SU-DHL-6 (cell line): ENCODE results near the gene MME.

Source experiments
- H2AFZ ChIP-seq: fragments of 200-600 bp; sonication (generic); 2 replicates; pipeline ENCODE4 v1.6.1; 2014; ENCODE audit warnings: low read depth, mild to moderate bottlenecking, moderate library complexity, mixed read lengths, antibody characterized with exemption, low read length; ENCODE audit not compliant: severe bottlenecking
- H3F3A ChIP-seq: fragments of 200-600 bp; shearing (Covaris generic); 2 replicates; pipeline ENCODE4 v1.6.0; 2016; ENCODE audit warnings: antibody characterized with exemption, mild to moderate bottlenecking; ENCODE audit not compliant: insufficient read depth
- H3K27ac ChIP-seq: fragments of 200-600 bp; sonication (generic); 2 replicates; pipeline ENCODE4 v1.5.1; 2016; ENCODE audit warnings: low read depth, mild to moderate bottlenecking, low read length, moderate library complexity, mixed read lengths
- H3K27me3 ChIP-seq: fragments of 200-600 bp; sonication (generic), shearing (Covaris generic); 2 replicates; pipeline ENCODE4 v1.6.0; 2014; ENCODE audit warnings: mild to moderate bottlenecking, low read length
- H3K36me3 ChIP-seq: fragments of 200-600 bp; sonication (generic); 2 replicates; pipeline ENCODE4 v1.6.1; 2014; ENCODE audit warnings: mild to moderate bottlenecking, low read length, mixed read lengths
- H3K4me2 ChIP-seq: fragments of 300-600, 200-600 bp; shearing (Covaris generic), sonication (generic); 2 replicates; pipeline ENCODE4 v1.6.0; 2014; ENCODE audit warnings: low read length, low read depth, mild to moderate bottlenecking; ENCODE audit not compliant: poor library complexity, severe bottlenecking
- H3K4me3 ChIP-seq: fragments of 200-600 bp; sonication (generic); 2 replicates; pipeline ENCODE4 v1.5.1; 2014; ENCODE audit warnings: antibody characterized with exemption, low read length, mild to moderate bottlenecking, mixed read lengths; ENCODE audit not compliant: insufficient read depth, poor library complexity, severe bottlenecking
- H3K79me2 ChIP-seq: fragments of 200-600 bp; sonication (generic); 2 replicates; pipeline ENCODE4 v1.6.1; 2014; ENCODE audit warnings: mild to moderate bottlenecking, low read length, moderate library complexity; ENCODE audit not compliant: insufficient read depth
- H3K9ac ChIP-seq: fragments of 200-600 bp; sonication (generic); 2 replicates; pipeline ENCODE4 v1.7.0; 2014; ENCODE audit warnings: mild to moderate bottlenecking, low read length
- H3K9me2 ChIP-seq: fragments of 200-600 bp; sonication (generic); replicated peaks from 2 replicates; pipeline ENCODE4 v1.6.1; 2014; ENCODE audit warnings: low read length; ENCODE audit not compliant: insufficient read depth
- H3K9me3 ChIP-seq: fragments of 200-600 bp; sonication (generic); 2 replicates; pipeline ENCODE4 v1.6.1; 2014; ENCODE audit warnings: low read length, mixed read lengths; ENCODE audit not compliant: insufficient read depth
- H4K20me1 ChIP-seq: fragments of 200-600 bp; sonication (generic); 2 replicates; pipeline ENCODE4 v1.6.1; 2014; ENCODE audit warnings: low read depth, mild to moderate bottlenecking, antibody characterized with exemption, low read length, moderate library complexity, mixed read lengths
- EZH2phosphoT487 ChIP-seq: fragments of 200-600 bp; sonication (generic), shearing (Covaris generic); conservative IDR thresholded peaks from 2 replicates; pipeline ENCODE4 v1.6.1; 2018; ENCODE audit warnings: mild to moderate bottlenecking, antibody characterized with exemption, low read length, moderate library complexity, mixed read lengths
- TF ChIP-seq, protein P1 (sequence below): fragments of 200-600 bp; sonication (generic); IDR thresholded peaks from one replicate; pipeline ENCODE4 v1.5.1; 2017; ENCODE audit warnings: antibody characterized with exemption, mild to moderate bottlenecking, low read length, moderate library complexity; ENCODE audit not compliant: insufficient read depth, poor library complexity, severe bottlenecking

The MME gene

DNA sequence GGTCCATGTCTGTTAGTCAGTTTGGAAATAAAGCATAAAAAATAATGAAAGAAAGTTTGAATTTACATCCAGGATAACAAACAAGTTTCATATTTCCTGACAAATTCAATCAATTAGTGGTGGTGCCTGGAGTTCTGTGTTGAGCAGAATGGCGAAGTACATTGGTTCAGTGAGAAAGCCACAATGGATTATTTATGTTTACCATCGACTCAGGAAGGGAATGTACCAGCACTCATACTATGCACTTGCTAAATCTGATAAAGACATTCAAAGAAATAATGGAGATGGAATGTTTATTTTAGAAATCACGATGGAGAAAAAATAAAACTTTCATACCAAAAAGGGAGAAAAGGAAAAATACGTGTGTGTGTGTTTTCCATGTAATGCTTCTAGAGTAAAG, 45.3 kb upstream of the MME start:
- no peaks in the 10 kb centered on the region for H3F3A ChIP-seq
- H2AFZ ChIP-seq, result no peak overlapping the region

DNA sequence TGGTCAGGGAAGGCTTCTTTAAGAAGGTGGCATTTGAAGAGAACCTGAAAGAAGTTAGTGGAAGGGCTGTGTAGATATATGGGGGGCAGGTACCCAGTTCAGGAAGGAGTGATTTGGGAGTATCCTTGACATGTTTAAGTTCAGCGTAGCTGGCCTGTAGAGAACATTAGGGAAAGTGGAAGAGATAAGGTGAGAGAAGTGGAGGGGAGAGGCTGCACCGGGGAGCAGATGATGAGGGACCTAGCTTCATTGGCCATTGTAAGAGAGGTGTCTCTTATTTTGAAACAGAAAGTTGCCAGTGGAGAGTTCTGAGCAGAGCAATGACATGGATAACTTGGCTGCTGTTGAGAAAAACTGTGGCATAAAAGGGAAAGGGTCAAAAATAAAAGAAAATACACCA, 44.6 kb upstream of the MME start:
- Histone ChIP-seq H3K27me3 (no peaks in the 10 kb centered on the region), H3K4me2 (no peak overlapping the region), H3K9me3 (no peaks in the 10 kb centered on the region), H3K9me2 (no peaks in the 10 kb centered on the region), H4K20me1 (no peaks in the 10 kb centered on the region), H3K4me3 (no peak overlapping the region), H3F3A (no peaks in the 10 kb centered on the region), H2AFZ (no peak overlapping the region), H3K79me2 (no peaks in the 10 kb centered on the region), H3K27ac (no peak overlapping the region), H3K9ac (no peak overlapping the region), H3K36me3 (no peaks in the 10 kb centered on the region)
- TF ChIP-seq, protein P1, sequence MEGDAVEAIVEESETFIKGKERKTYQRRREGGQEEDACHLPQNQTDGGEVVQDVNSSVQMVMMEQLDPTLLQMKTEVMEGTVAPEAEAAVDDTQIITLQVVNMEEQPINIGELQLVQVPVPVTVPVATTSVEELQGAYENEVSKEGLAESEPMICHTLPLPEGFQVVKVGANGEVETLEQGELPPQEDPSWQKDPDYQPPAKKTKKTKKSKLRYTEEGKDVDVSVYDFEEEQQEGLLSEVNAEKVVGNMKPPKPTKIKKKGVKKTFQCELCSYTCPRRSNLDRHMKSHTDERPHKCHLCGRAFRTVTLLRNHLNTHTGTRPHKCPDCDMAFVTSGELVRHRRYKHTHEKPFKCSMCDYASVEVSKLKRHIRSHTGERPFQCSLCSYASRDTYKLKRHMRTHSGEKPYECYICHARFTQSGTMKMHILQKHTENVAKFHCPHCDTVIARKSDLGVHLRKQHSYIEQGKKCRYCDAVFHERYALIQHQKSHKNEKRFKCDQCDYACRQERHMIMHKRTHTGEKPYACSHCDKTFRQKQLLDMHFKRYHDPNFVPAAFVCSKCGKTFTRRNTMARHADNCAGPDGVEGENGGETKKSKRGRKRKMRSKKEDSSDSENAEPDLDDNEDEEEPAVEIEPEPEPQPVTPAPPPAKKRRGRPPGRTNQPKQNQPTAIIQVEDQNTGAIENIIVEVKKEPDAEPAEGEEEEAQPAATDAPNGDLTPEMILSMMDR, result no peak
- TF ChIP-seq EZH2phosphoT487, result no peak

More for the DNA sequence above, 45.3 kb upstream of the MME start:
- no peak overlapping the region for H3K27ac ChIP-seq
- no peaks in the 10 kb centered on the region for H3K27me3 ChIP-seq
- no peak overlapping the region for H3K4me3 ChIP-seq
- TF ChIP-seq, protein P1, result no peak
- TF ChIP-seq EZH2phosphoT487, result no peak
- H3K79me2 ChIP-seq, result no peaks in the 10 kb centered on the region
- no peaks in the 10 kb centered on the region for H3K9me3 ChIP-seq
- peaks cover 3% of the 10 kb centered on the region; the same call in 1 of the 2 replicates for H3K36me3 ChIP-seq
- H4K20me1 ChIP-seq, result no peaks in the 10 kb centered on the region
- H3K9me2 ChIP-seq, result no peaks in the 10 kb centered on the region
- H3K4me2 ChIP-seq, result no peak overlapping the region
- H3K9ac ChIP-seq, result no peak overlapping the region

DNA sequence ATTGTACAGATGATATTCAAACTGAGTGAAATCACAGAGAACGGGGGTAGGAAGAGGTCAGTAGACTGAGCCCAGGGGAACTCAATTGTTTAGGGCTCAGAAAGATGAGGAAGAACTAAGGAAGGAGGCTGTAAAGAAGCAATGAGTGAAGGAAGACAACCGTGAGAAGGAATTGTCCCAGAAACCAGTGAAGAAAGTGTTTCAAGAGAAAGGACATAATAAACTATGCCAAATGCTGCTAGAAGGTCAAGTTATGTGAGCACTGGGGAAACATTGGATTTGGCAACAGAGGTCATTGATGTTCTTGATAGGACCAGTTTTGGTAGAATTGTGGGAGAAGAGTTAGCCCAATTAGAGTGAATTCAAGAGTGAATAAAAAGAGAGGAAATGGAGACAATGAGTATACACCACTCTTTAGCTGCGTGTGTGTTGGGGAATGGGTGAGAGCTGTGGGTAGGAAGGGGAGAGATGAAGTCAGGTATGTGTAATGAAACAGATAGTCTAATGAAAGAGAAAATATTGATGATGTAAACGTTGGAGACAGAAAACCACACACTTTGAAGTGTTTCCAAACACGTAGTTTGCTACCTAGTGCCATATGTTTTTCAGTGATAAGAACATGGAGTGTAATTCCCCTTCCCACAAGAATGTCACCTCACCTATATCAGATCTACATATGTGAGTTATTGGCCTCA, 42.5 kb upstream of the MME start:
- no peaks in the 10 kb centered on the region for H4K20me1 ChIP-seq
- H3K9ac ChIP-seq, result no peak overlapping the region
- H3K9me3 ChIP-seq, result no peaks in the 10 kb centered on the region
- H3K4me3 ChIP-seq, result no peak overlapping the region
- H3K36me3 ChIP-seq, result no peaks in the 10 kb centered on the region
- H3K79me2 ChIP-seq, result no peaks in the 10 kb centered on the region
- no peaks in the 10 kb centered on the region for H3F3A ChIP-seq
- no peaks in the 10 kb centered on the region for H3K9me2 ChIP-seq
- no peak overlapping the region for H2AFZ ChIP-seq
- no peaks in the 10 kb centered on the region for H3K27me3 ChIP-seq
- H3K4me2 ChIP-seq, result no peak overlapping the region
- TF ChIP-seq, protein P1, result no peak
- no peak for TF ChIP-seq EZH2phosphoT487
- H3K27ac ChIP-seq, result no peak overlapping the region
